HG03108 (cell line): Measurements from ENCODE around the gene FBXO10.
"Not testable (repeated sequence)": the region's sequence is repeated elsewhere in the genome, so short reads cannot be mapped to it uniquely, and the experiment has no call there.

Experiments
- ATAC-seq: cut with Tn5 transposase; IDR thresholded peaks from one replicate; pipeline ENCODE4 v1.9.1; 2021; ENCODE audit warnings: moderate library complexity; ENCODE audit not compliant: unreplicated experiment

Gene FBXO10

DNA sequence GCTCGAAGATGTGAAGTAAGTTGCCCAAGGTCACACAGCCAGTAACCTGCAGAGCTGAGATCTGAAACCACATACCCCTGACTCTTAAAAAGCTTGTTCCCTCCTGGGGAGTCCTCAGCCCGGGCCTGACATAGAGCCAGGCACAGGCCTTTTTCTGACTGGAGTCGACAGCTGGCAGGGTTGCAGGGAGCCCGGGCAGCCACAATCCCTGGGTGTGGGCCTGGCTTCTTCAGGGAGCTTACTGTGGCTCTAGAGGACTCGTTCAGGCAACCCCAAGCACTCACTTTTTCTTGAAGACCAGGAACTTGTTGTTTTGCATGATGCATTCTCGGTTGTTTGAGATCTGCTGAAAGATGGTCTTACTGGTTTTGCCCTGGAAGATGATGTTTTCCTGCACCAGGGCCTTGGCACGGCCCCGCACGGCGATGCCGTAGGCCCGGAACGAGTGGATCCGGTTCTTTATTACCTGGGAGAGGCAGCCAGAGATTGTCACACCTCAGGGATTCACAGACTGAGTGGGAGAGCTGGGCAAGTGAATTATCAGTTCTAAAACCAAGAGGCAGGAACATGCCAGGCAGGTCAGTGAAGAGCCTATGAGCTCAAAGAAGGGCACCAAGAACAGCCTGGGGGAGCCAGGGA lies 60.4 kb downstream of the FBXO10 start:
- no peak for ATAC-seq

DNA sequence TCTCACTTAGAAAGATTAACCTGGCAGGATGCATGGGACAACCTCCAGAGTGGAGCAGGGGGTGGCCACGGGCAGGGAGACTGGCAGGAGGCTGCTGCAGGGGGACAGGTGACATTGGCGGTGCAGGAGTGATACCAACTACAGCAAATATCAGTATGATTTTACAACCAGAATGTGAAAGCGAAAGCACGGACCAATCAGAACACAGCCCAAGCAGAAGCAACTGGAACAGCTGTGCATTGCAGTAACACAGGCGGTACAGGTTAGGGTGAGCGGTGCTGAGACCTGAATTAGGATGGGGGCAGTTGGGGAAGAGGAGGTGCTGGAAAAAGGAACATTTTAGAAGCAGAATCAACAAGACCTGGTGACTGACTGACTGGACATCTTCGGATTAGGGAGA lies 61.2 kb downstream of the FBXO10 start:
- ATAC-seq, result no peak

DNA sequence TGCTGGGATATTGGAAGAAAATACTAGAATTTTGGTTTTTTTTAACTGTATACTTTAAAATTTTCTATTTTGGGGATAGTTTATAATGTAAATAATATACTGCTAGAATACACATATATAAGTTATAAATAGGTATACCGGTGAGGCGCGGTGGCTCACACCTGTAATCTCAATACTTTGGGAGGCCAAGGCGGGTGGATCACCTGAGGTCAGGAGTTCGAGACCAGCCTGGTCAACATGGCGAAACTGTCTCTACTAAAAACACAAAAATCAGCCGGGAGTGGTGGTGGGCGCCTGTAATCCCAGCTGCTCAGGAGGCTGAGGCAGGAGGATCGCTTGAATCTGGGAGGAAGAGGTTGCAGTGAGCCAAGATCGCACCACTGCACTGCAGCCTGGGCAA lies 61.8 kb downstream of the FBXO10 start:
- ATAC-seq, result not testable (repeated sequence)

DNA sequence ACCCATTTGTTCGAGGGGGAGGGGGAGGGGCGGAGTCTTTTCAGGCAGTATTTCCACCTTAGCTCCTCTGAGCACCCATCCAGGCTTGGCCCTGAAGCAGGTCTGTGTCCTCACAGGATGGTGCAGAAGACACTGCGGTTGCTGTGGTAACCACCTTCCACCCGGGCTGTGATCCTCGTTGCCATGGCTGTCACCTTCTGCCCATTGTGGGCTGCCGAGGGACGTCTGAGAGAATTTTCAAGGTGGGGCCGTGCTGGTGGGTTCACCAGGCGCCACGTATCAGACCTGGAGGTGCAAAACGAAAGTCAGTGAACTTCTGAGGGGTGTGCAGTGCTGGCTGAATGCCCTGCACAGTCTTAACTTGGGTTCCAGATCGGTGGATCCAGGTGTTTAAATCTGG lies 63.7 kb downstream of the FBXO10 start:
- no peak for ATAC-seq

DNA sequence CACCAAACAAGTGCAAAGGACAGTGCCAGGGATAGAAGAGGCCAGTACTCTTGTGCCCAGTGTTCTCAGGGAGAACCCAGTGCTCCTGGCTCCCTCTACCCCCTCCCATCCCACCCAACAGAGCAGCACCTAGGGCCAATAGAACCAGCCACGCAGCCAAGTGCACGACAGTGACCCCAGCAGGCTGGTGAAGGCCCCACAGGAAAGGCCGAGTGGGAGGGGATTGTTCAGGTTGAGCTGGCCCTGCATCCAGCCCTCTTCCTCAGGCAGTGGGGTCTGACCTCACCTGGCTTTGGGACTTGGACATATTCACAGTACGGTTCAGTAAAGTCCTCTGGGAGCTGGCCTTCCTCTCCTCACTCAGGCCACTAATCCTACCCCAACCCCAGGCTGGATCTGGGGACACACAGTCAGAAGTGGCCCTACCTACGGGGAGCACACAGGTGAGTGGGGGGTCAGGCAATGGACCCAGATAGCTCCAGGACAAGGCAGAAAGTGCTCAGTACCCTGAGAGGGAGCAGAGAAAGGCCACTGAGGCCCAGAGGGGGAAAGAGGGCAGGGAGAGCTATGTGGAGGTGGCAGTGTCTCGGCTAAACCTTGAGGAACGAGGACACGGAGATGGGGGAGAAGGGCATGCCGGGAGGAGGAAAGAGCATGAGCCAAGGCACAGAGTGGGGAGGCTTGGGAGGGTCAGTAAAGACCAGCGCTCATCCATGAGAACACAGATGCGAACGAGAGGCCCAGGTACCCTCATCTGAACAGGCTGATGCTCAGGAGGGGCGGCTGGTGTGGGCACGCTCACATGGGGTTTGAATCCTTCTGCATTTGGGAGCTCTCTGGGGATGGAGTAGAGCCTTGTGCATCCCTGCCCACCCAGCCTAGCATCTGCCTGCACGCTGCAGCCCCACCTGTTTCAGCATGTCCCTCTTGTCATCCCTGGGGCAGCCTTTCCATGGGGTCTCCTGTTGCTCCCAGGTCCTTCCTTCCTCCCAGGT lies 64.9 kb downstream of the FBXO10 start:
- ATAC-seq, result no peak

DNA sequence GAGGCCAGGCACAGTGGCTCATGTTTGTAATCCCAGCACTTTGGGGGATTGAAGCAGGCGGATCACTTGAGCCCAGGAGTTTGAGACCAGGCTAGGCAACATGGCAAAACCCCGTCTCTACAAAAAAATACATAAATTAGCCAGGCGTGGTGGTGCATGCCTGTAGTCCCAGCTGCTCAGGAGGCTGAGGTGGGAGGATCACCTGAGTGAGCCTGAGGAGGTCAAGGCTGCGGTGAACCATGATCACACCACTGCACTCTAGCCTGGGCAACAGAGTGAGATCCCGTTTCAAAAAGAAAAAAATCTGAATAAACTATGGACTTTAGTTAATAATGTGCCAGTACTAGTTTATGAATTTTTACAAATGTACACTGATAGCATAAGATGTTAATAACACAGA lies 66.1 kb downstream of the FBXO10 start:
- not testable (repeated sequence) for ATAC-seq

GRCh38 chr9:37509536-37509935 lies 66.6 kb downstream of the FBXO10 start:
- ATAC-seq, result no peak

DNA sequence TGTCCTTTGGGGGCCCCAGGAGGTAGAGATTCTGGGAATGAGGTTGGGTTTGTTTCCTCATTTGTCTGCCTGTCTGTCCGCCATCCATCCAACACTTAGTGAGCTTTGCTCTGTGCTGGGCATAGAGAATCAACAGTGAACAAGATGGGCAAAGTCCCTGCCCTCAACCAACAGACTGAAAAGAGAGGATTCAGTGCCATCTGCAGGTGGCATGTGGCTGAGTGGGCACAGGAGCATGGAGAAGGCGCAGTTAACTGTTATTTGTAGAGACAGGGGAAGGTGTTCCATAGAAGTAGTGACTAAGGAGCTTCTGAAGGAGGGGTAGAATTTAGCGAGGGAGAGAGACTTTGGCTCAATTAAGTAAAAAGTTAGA lies 67.4 kb downstream of the FBXO10 start:
- ATAC-seq, result no peak

DNA sequence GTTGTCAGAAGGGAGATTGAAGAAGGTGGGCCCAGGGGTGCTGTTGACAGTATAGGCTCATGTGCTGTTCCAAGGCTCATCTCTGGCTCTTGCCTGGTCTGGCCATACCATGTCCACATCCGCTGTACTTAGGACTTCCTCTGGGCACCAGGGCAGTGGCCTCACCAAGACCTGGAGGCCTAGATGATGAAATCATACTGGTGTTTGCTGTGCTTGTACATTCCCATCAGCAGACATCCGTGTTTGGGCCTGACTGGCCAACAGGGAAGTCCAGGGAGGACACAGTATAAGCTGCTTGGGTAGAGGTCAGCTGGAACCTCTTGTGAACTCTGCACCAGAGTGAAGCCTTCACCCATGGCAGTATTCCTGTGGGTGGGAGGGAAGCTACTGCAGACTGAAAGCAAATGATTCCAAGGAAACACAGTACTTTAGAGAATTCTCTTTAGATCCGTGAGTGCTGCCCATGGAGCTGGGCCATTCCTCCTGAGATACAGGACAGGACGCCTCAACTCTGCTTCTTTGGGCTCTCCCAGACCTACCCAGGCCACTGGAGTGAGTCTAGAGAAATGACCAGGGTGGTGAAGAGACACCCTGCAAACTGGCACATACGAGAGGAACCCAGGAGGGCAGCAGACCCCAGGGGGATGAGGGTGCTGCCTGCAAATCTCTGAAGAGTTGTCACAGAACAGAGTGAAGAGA lies 67.9 kb downstream of the FBXO10 start:
- no peak for ATAC-seq

- ATAC-seq, result no peak
These were observed 68.5 kb downstream of the FBXO10 start for GRCh38 chr9:37507566-37508134.

DNA sequence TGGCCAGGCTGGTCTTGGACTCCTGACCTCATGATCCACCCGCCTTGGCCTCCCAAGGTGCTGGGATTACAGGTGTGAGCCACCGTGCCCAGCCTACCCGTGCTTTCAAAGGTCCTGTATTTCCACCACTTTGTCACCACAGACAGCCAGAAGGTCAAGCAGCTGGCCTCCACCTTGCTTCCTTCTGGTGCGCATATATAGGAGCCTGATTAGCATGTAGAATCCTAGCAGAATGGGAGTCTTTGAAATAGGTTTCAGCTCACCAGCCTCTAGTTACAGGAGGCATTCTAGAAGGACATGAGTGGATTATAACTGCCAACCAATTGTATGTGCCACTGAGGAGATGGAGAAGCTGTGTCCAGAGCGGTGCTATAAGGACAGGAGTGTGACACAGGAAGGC lies 71.6 kb downstream of the FBXO10 start:
- no peak for ATAC-seq

DNA sequence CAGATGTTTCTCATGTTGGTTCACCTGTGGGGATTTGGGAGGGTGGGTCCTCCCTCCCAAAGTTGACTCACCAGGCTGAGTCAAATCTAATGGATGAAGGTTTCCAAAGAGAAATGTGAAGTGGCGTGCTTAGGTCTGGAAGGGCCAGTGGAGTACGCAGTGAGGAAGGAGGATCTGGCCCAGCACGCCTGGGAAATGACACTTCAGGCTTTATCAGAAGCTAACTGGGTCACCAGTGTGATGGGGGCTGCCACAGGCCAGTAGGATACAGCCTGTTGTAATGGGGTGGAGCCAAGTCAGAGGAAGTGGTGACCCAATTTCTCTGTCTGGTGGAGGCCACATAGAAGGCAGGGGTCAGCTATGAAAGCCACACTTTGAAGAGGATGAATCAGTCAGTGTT lies 72.4 kb downstream of the FBXO10 start:
- no peak for ATAC-seq

- no peak for ATAC-seq
These were observed 74.1 kb downstream of the FBXO10 start for GRCh38 chr9:37501957-37502596.

DNA sequence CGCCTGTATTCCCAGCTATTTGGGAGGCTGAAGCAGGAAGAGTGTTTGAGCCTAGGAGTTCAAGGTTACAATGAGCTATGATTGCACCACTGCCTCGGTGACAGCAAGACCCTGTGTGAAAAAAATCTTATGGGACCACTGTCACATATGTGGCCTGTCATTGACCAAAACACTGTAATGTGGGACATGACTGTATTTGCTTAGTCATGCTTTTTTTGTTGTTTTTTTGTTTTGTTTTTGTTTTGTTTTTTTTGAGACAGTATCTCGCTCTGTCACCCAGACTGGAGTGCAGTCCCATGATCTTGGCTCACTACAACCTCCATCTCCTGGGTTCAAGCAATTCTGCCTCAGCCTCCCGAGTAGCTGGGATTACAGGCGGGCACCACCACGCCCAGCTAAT lies 76.9 kb downstream of the FBXO10 start:
- ATAC-seq, result no peak

DNA sequence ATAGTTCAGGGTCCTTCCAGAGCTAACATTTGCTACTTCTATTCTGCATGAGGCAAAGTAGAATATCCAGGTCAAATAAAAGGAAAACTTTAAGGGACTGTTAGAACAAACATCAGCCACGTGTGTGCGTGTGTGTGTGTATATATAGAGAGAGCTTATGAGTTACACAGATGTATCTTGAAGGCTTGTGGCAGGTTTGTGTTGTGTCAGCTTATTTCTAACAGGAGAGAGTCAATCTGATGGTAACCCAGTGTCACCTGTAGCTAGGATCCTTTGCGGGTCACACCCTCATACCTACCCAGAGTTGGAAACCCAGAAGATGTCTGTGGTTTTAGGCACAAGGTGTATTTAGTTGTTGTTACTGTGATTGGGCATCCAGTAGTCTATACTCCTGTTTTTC lies 77.7 kb downstream of the FBXO10 start:
- no peak for ATAC-seq

DNA sequence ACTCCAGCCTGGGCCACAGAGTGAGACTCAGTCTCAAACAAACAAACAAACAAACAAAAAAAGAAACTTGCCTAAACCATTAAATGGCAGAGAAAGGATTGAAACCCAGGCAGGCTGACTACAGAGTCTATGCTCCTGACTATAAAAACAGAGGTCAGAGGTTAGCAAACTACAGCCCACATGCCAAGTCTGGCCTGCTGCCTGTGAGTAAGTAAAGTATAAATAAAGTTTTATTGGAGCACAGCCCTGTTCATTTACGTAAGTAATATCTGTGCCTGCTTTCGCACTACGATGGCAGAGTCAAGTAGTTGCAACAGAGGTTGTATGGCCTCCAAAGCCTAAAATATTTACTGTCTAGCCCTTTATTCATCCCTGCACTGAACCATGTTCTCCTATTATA lies 78.9 kb downstream of the FBXO10 start:
- ATAC-seq, result no peak

GRCh38 chr9:37496020-37496419 lies 80.2 kb downstream of the FBXO10 start:
- no peak for ATAC-seq

GRCh38 chr9:37495571-37495970 lies 80.6 kb downstream of the FBXO10 start:
- no peak for ATAC-seq

- no peak for ATAC-seq
These were observed 84.2 kb downstream of the FBXO10 start for GRCh38 chr9:37491939-37492338.

GRCh38 chr9:37486616-37487548 lies 89.3 kb downstream of the FBXO10 start:
- ATAC-seq, result no peak
